Measurements from ENCODE around the gene GFRA4. TPM values are rescaled to one million over a fixed set of nuclear protein-coding genes. Genes with fewer than 3 reads are reported as not detected.
"Not testable (repeated sequence)": the region's sequence is repeated elsewhere in the genome, so short reads cannot be mapped to it uniquely, and the experiment has no call there.

Gene GFRA4
- total and polyA plus RNA-seq, 2 donors (not counting 1 experiment from before 2014, with no cell fraction given), result not detected

GRCh38 chr20:3622406-3622805 lies 40.8 kb downstream of the GFRA4 start:
- TF ChIP-seq CTCF (conservative IDR thresholded peaks at IDR 0.05 in 1 of 2, IDR thresholded peaks at IDR 0.05 in 1 of 2; ENCODE audit: low read depth in 1 of 2, low read length in 2 of 2), result no peak
- TF ChIP-seq EZH2 (IDR thresholded peaks at IDR 0.05; ENCODE audit: low read length, missing control alignments), result no peak

GRCh38 chr20:3621111-3621510 lies 42.1 kb downstream of the GFRA4 start:
- no peaks in the 10 kb centered on the region for H3K27me3 ChIP-seq (ENCODE audit: control insufficient read depth, insufficient read depth, low read length)
- H2AFZ ChIP-seq (ENCODE audit: low read length), result no peak overlapping the region
- H3K79me2 ChIP-seq (ENCODE audit: control insufficient read depth, insufficient read depth, low read length), result no peaks in the 10 kb centered on the region
- no peak overlapping the region for H3K4me3 ChIP-seq (replicated peaks in 1 of 4; ENCODE audit: control extremely low read depth in 1 of 4, insufficient read depth in 1 of 4, low read depth in 3 of 4, low read length in 4 of 4)
- no peak for DNase-seq (ENCODE audit: low read depth in 2 of 2)
- TF ChIP-seq EZH2 (IDR thresholded peaks at IDR 0.05; ENCODE audit: low read length, missing control alignments) (no peak), CTCF (conservative IDR thresholded peaks at IDR 0.05 in 1 of 2, IDR thresholded peaks at IDR 0.05 in 1 of 2; ENCODE audit: low read depth in 1 of 2, low read length in 2 of 2) (no peak)
- no peak overlapping the region for H3K9ac ChIP-seq (ENCODE audit: insufficient read depth, low read length)
- H3K27ac ChIP-seq (ENCODE audit: insufficient read depth, low read length), result no peak overlapping the region
- H3K4me2 ChIP-seq (ENCODE audit: extremely low read depth, insufficient read depth, low read length), result no peak overlapping the region
- H3K9me3 ChIP-seq (ENCODE audit: control insufficient read depth, insufficient read depth, low read depth, low read length), result no peaks in the 10 kb centered on the region
- H4K20me1 ChIP-seq (ENCODE audit: control insufficient read depth, extremely low read depth, insufficient read depth, low read length), result no peaks in the 10 kb centered on the region
- no peaks in the 10 kb centered on the region for H3K36me3 ChIP-seq (ENCODE audit: control insufficient read depth, insufficient read depth, low read length)
- peaks cover 1% of the 10 kb centered on the region for H3K4me1 ChIP-seq (ENCODE audit: control insufficient read depth, extremely low read depth, insufficient read depth, low read length)

More at GRCh38 chr20:3622406-3622805, 40.8 kb downstream of the GFRA4 start:
- no peaks in the 10 kb centered on the region for H4K20me1 ChIP-seq (ENCODE audit: control insufficient read depth, extremely low read depth, insufficient read depth, low read length)
- no peak overlapping the region for H3K9ac ChIP-seq (ENCODE audit: insufficient read depth, low read length)
- H3K27ac ChIP-seq (ENCODE audit: insufficient read depth, low read length), result no peak overlapping the region
- H3K9me3 ChIP-seq (ENCODE audit: control insufficient read depth, insufficient read depth, low read depth, low read length), result no peaks in the 10 kb centered on the region
- H3K4me2 ChIP-seq (ENCODE audit: extremely low read depth, insufficient read depth, low read length), result no peak overlapping the region
- no peaks in the 10 kb centered on the region for H3K36me3 ChIP-seq (ENCODE audit: control insufficient read depth, insufficient read depth, low read length)
- no peak overlapping the region for H2AFZ ChIP-seq (ENCODE audit: low read length)
- H3K4me3 ChIP-seq (replicated peaks in 1 of 4; ENCODE audit: control extremely low read depth in 1 of 4, insufficient read depth in 1 of 4, low read depth in 3 of 4, low read length in 4 of 4), result no peak overlapping the region
- H3K79me2 ChIP-seq (ENCODE audit: control insufficient read depth, insufficient read depth, low read length), result no peaks in the 10 kb centered on the region
- no peaks in the 10 kb centered on the region for H3K27me3 ChIP-seq (ENCODE audit: control insufficient read depth, insufficient read depth, low read length)
- H3K4me1 ChIP-seq (ENCODE audit: control insufficient read depth, extremely low read depth, insufficient read depth, low read length), result no peaks in the 10 kb centered on the region
- no peak for DNase-seq (ENCODE audit: low read depth in 2 of 2)

GRCh38 chr20:3616250-3616649 lies 46.9 kb downstream of the GFRA4 start:
- Histone ChIP-seq H3K27ac (ENCODE audit: insufficient read depth, low read length) (no peak overlapping the region), H3K9me3 (ENCODE audit: control insufficient read depth, insufficient read depth, low read depth, low read length) (no peaks in the 10 kb centered on the region), H3K36me3 (ENCODE audit: control insufficient read depth, insufficient read depth, low read length) (no peaks in the 10 kb centered on the region), H3K79me2 (ENCODE audit: control insufficient read depth, insufficient read depth, low read length) (no peaks in the 10 kb centered on the region), H3K4me3 (replicated peaks in 1 of 4; ENCODE audit: control extremely low read depth in 1 of 4, insufficient read depth in 1 of 4, low read depth in 3 of 4, low read length in 4 of 4) (no peak overlapping the region), H3K4me1 (ENCODE audit: control insufficient read depth, extremely low read depth, insufficient read depth, low read length) (peaks cover 2% of the 10 kb centered on the region), H3K27me3 (ENCODE audit: control insufficient read depth, insufficient read depth, low read length) (no peaks in the 10 kb centered on the region), H3K4me2 (ENCODE audit: extremely low read depth, insufficient read depth, low read length) (peak overlapping the region; percentile 40), H2AFZ (ENCODE audit: low read length) (no peak overlapping the region), H4K20me1 (ENCODE audit: control insufficient read depth, extremely low read depth, insufficient read depth, low read length) (no peaks in the 10 kb centered on the region), H3K9ac (ENCODE audit: insufficient read depth, low read length) (no peak overlapping the region)
- no peak for TF ChIP-seq CTCF (conservative IDR thresholded peaks at IDR 0.05 in 1 of 2, IDR thresholded peaks at IDR 0.05 in 1 of 2; ENCODE audit: low read depth in 1 of 2, low read length in 2 of 2)
- TF ChIP-seq EZH2 (IDR thresholded peaks at IDR 0.05; ENCODE audit: low read length, missing control alignments), result no peak
- peak; percentile 50 to 69 for DNase-seq (ENCODE audit: low read depth in 2 of 2)

- H3K36me3 ChIP-seq (ENCODE audit: control insufficient read depth, insufficient read depth, low read length); H3K9me3 ChIP-seq (ENCODE audit: control insufficient read depth, insufficient read depth, low read depth, low read length); H3K4me3 ChIP-seq (replicated peaks in 1 of 4; ENCODE audit: control extremely low read depth in 1 of 4, insufficient read depth in 1 of 4, low read depth in 3 of 4, low read length in 4 of 4): not testable (repeated sequence)
These were observed 47.9 kb downstream of the GFRA4 start for GRCh38 chr20:3615171-3615840.

More at GRCh38 chr20:3615171-3615840, 47.9 kb downstream of the GFRA4 start:
- not testable (repeated sequence) for H3K4me1 ChIP-seq (ENCODE audit: control insufficient read depth, extremely low read depth, insufficient read depth, low read length); H3K4me2 ChIP-seq (ENCODE audit: extremely low read depth, insufficient read depth, low read length); H3K79me2 ChIP-seq (ENCODE audit: control insufficient read depth, insufficient read depth, low read length); H3K9ac ChIP-seq (ENCODE audit: insufficient read depth, low read length); H2AFZ ChIP-seq (ENCODE audit: low read length); H3K27me3 ChIP-seq (ENCODE audit: control insufficient read depth, insufficient read depth, low read length); H3K27ac ChIP-seq (ENCODE audit: insufficient read depth, low read length); H4K20me1 ChIP-seq (ENCODE audit: control insufficient read depth, extremely low read depth, insufficient read depth, low read length)
- peak in 1 of 2 donors; percentile 18 for DNase-seq (ENCODE audit: low read depth in 2 of 2)

Measured in fibroblast of lung (primary cell).